ENCODE data around the gene IL17F. TPM values are rescaled to one million over a fixed set of nuclear protein-coding genes. Genes with fewer than 3 reads are reported as not detected.

IL17F gene
- polyA plus RNA-seq, 3 donors, result not detected

GRCh38 chr6:52207066-52207465 lies 37.2 kb downstream of the IL17F start:
- WGBS (ENCODE audit: insufficient coverage), result 83% methylated on average over 1 of the region's 2 CpGs
- H3K36me3 Mint-ChIP-seq, result no peaks in the 10 kb centered on the region
- no peak for TF ChIP-seq CTCF (IDR thresholded peaks at IDR 0.05)

GRCh38 chr6:52201493-52201892 lies 42.8 kb downstream of the IL17F start:
- H3K4me3 Mint-ChIP-seq, result no peak overlapping the region
- intact Hi-C loops (cut with micrococcal nuclease), result no loop called here
- H3K36me3 ChIP-seq (replicated peaks in 1 of 2; ENCODE audit: control insufficient read depth in 1 of 2, insufficient read depth in 2 of 2, low read length in 2 of 2), result no peaks in the 10 kb centered on the region
- H4K20me1 ChIP-seq (ENCODE audit: insufficient read depth, low read length), result no peaks in the 10 kb centered on the region
- no peaks in the 10 kb centered on the region for H3K4me1 ChIP-seq (ENCODE audit: control insufficient read depth in 1 of 2, insufficient read depth in 2 of 2, low read length in 2 of 2)
- H3K79me2 ChIP-seq (ENCODE audit: insufficient read depth, low read length), result no peaks in the 10 kb centered on the region
- no peak for DNase-seq
- H3K36me3 Mint-ChIP-seq, result no peaks in the 10 kb centered on the region
- no peak overlapping the region for H2AFZ ChIP-seq (ENCODE audit: insufficient read depth, low read depth, low read length, poor library complexity, severe bottlenecking)
- peaks cover 16 to 34% (median 24%) of the 10 kb centered on the region in 7 donors for H3K9me3 Mint-ChIP-seq
- H3K9ac ChIP-seq (ENCODE audit: insufficient read depth, low read length, poor library complexity, severe bottlenecking), result no peak overlapping the region
- peaks cover 0 to 1% (median 0%) of the 10 kb centered on the region in 3 donors for H3K27me3 Mint-ChIP-seq (ENCODE audit: low read depth in 3 of 3)
- H3K27me3 ChIP-seq (ENCODE audit: control insufficient read depth in 2 of 2, insufficient read depth in 2 of 2, low read length in 2 of 2), result no peaks in the 10 kb centered on the region
- no peak overlapping the region for H3K4me3 ChIP-seq (replicated peaks in 1 of 3; ENCODE audit: low read depth in 2 of 3, low read length in 3 of 3)
- no peak overlapping the region for H3K27ac Mint-ChIP-seq
- no peak overlapping the region for H3K27ac ChIP-seq (ENCODE audit: low read depth in 1 of 2, low read length in 2 of 2)
- H3K4me2 ChIP-seq (replicated peaks; ENCODE audit: extremely low read depth, low read length, poor library complexity, severe bottlenecking), result no peak overlapping the region
- peaks cover 13 to 24% of the 10 kb centered on the region in 2 donors for H3K9me3 ChIP-seq (replicated peaks in 1 of 2; ENCODE audit: control insufficient read depth in 1 of 2, insufficient read depth in 1 of 2, low read length in 2 of 2)
- no peaks in the 10 kb centered on the region for H3K4me1 Mint-ChIP-seq
- TF ChIP-seq CTCF (IDR thresholded peaks at IDR 0.05), result no peak

More at GRCh38 chr6:52207066-52207465, 37.2 kb downstream of the IL17F start:
- Mint-ChIP-seq H3K9me3 (peaks cover 0 to 8% (median 3%) of the 10 kb centered on the region in 7 donors), H3K27ac (no peak overlapping the region), H3K27me3 (ENCODE audit: low read depth in 3 of 3) (peaks cover 0 to 2% (median 1%) of the 10 kb centered on the region in 3 donors), H3K4me3 (no peak overlapping the region), H3K4me1 (no peaks in the 10 kb centered on the region)
- Histone ChIP-seq H3K9me3 (replicated peaks in 1 of 2; ENCODE audit: control insufficient read depth in 1 of 2, insufficient read depth in 1 of 2, low read length in 2 of 2) (peaks cover 0 to 2% of the 10 kb centered on the region in 2 donors), H2AFZ (ENCODE audit: insufficient read depth, low read depth, low read length, poor library complexity, severe bottlenecking) (no peak overlapping the region), H3K9ac (ENCODE audit: insufficient read depth, low read length, poor library complexity, severe bottlenecking) (no peak overlapping the region), H3K4me1 (ENCODE audit: control insufficient read depth in 1 of 2, insufficient read depth in 2 of 2, low read length in 2 of 2) (no peaks in the 10 kb centered on the region), H3K79me2 (ENCODE audit: insufficient read depth, low read length) (no peaks in the 10 kb centered on the region), H3K27me3 (ENCODE audit: control insufficient read depth in 2 of 2, insufficient read depth in 2 of 2, low read length in 2 of 2) (no peaks in the 10 kb centered on the region), H3K27ac (ENCODE audit: low read depth in 1 of 2, low read length in 2 of 2) (no peak overlapping the region), H3K36me3 (replicated peaks in 1 of 2; ENCODE audit: control insufficient read depth in 1 of 2, insufficient read depth in 2 of 2, low read length in 2 of 2) (no peaks in the 10 kb centered on the region), H3K4me3 (replicated peaks in 1 of 3; ENCODE audit: low read depth in 2 of 3, low read length in 3 of 3) (no peak overlapping the region), H3K4me2 (replicated peaks; ENCODE audit: extremely low read depth, low read length, poor library complexity, severe bottlenecking) (no peak overlapping the region), H4K20me1 (ENCODE audit: insufficient read depth, low read length) (no peaks in the 10 kb centered on the region)
- DNase-seq, result no peak
- intact Hi-C loops (cut with micrococcal nuclease), result no loop called here
